ENCODE measurements around the gene COL6A3.
"Not testable (repeated sequence)": the region's sequence is repeated elsewhere in the genome, so short reads cannot be mapped to it uniquely, and the experiment has no call there.

Gene COL6A3

GRCh38 chr2:237315170-237315828 is 98.7 kb downstream of the COL6A3 start:
- DNase-seq: no peak

GRCh38 chr2:237314681-237315080 is 99.3 kb downstream of the COL6A3 start:
- no peak for DNase-seq

- DNase-seq: no peak
Observed at GRCh38 chr2:237314198-237314597, 99.8 kb downstream of the COL6A3 start.

GRCh38 chr2:237312021-237312755 is 101.8 kb downstream of the COL6A3 start:
- no peak for DNase-seq

GRCh38 chr2:237310515-237311114 is 103.3 kb downstream of the COL6A3 start:
- DNase-seq: no peak

GRCh38 chr2:237309416-237309815 is 104.5 kb downstream of the COL6A3 start:
- DNase-seq: no peak

- DNase-seq: no peak
Observed at GRCh38 chr2:237309011-237309410, 105.0 kb downstream of the COL6A3 start.

- DNase-seq: no peak
Observed at GRCh38 chr2:237307474-237307873, 106.5 kb downstream of the COL6A3 start.

GRCh38 chr2:237306787-237307170 is 107.2 kb downstream of the COL6A3 start:
- no peak for DNase-seq

- DNase-seq: no peak
Observed at GRCh38 chr2:237306083-237306786, 107.7 kb downstream of the COL6A3 start.

GRCh38 chr2:237305579-237305978 is 108.4 kb downstream of the COL6A3 start:
- DNase-seq: no peak

GRCh38 chr2:237304763-237305514 is 109.0 kb downstream of the COL6A3 start:
- DNase-seq: no peak

GRCh38 chr2:237303244-237303643 is 110.7 kb downstream of the COL6A3 start:
- DNase-seq: not testable (repeated sequence)

GRCh38 chr2:237301595-237301994 is 112.4 kb downstream of the COL6A3 start:
- DNase-seq: no peak

- no peak for DNase-seq
Observed at GRCh38 chr2:237300739-237301138, 113.2 kb downstream of the COL6A3 start.

- no peak for DNase-seq
Observed at GRCh38 chr2:237299906-237300305, 114.1 kb downstream of the COL6A3 start.

GRCh38 chr2:237298151-237299118 is 115.5 kb downstream of the COL6A3 start:
- DNase-seq: no peak

- DNase-seq: no peak
Observed at GRCh38 chr2:237297421-237298150, 116.4 kb downstream of the COL6A3 start.

- DNase-seq: no peak
Observed at GRCh38 chr2:237296756-237297155, 117.2 kb downstream of the COL6A3 start.

GRCh38 chr2:237295889-237296480 is 118.0 kb downstream of the COL6A3 start:
- no peak for DNase-seq
